ENCODE measurements around the gene UNC13B. TPM values are rescaled to one million over a fixed set of nuclear protein-coding genes. Genes with fewer than 3 reads are reported as not detected.

UNC13B gene
- total and polyA plus RNA-seq, 7 donors = 14.6 to 25.6 (median 20.5) TPM

DNA sequence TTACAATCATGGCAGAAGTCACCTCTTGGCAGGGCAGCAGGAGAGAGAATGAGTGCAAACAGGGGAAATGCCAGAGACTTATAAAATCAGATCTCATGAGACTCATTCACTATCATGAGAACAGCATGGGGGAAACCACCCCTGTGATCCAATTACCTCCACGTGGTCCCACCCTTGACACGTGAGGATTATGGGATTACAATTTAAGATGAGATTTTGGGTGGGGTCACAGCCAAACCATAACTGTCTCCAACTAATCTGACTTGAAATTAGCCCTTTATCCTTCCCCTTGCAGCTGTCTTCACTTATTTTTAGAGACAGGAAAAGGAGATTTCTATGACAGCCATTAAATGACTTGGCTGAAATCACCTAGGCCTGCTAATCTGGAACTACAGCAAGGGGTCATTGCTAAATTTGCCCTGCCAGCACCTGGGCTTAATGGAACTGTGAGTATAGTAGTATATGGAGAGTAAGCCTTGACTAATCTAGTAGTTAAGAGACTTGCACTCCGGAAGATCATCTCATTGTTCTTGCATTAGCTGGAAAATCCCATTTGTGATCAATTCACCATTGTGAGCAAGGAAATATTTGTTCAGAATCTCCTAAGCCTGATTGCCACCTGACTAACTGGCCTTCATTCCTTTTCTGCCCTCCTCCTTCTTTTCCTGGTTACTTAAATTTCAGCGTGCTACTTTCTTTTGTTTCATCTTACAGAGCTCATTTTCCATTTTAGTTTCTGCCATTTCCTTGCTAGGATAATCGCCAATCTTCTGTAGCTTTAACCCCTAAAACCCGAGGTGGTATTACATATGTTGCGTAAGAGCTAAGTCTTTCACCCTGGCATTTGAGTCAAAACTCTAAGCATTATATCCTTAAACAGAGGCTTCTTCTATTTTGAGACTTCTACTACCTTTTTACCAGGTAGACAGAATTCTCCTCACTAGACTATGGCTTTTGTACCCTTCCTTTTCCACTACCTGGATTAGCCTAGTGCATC lies 262.8 kb downstream of the UNC13B start:
- WGBS, 2 donors = 78 to 80% methylated on average over 7 of the region's 7 CpGs

DNA sequence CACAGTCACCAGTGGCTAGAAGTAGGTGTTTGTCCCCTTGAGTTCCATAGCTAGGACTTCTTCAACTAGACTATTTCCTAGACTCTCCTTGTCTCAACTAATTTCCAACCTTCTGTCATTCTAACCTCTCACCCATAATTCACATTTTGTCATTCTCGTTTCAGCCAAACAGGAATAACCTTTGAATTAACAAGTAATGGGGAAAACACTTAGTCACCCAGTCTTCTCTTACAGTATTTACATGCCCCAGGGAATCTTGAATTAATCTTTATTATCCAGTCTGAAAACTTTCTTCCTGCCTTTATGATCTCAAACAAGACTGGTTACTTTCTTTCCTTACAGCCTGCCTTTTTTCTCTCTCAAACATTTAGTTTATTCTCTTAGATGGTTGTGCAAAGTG lies 264.8 kb downstream of the UNC13B start:
- Histone ChIP-seq H3K27me3 (no peaks in the 10 kb centered on the region), H3K9me3 (peaks cover 0 to 7% (median 0%) of the 10 kb centered on the region in 4 donors), H3K4me3 (no peak overlapping the region), H3K36me3 (no peaks in the 10 kb centered on the region), H3K4me1 (no peaks in the 10 kb centered on the region), H3K27ac (no peak overlapping the region)
- 14 to 61% methylated on average over 1 of the region's 1 CpG for WGBS, 2 donors
- TF ChIP-seq POLR2A (IDR thresholded peaks at IDR 0.05) = no peak
- TF ChIP-seq, protein P1, sequence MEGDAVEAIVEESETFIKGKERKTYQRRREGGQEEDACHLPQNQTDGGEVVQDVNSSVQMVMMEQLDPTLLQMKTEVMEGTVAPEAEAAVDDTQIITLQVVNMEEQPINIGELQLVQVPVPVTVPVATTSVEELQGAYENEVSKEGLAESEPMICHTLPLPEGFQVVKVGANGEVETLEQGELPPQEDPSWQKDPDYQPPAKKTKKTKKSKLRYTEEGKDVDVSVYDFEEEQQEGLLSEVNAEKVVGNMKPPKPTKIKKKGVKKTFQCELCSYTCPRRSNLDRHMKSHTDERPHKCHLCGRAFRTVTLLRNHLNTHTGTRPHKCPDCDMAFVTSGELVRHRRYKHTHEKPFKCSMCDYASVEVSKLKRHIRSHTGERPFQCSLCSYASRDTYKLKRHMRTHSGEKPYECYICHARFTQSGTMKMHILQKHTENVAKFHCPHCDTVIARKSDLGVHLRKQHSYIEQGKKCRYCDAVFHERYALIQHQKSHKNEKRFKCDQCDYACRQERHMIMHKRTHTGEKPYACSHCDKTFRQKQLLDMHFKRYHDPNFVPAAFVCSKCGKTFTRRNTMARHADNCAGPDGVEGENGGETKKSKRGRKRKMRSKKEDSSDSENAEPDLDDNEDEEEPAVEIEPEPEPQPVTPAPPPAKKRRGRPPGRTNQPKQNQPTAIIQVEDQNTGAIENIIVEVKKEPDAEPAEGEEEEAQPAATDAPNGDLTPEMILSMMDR (IDR thresholded peaks at IDR 0.05) = no peak
- no peak for TF ChIP-seq POLR2AphosphoS5 (IDR thresholded peaks at IDR 0.05)
- no peak for TF ChIP-seq EP300 (IDR thresholded peaks at IDR 0.05)
- no peak for DNase-seq
- intact Hi-C loops (cut with DNase I) = no loop called here

More for the DNA sequence above, 262.8 kb downstream of the UNC13B start:
- Histone ChIP-seq H3K27me3 (no peaks in the 10 kb centered on the region), H3K36me3 (no peaks in the 10 kb centered on the region), H3K4me3 (no peak overlapping the region), H3K9me3 (peaks cover 0 to 7% (median 0%) of the 10 kb centered on the region in 4 donors), H3K27ac (no peak overlapping the region), H3K4me1 (no peaks in the 10 kb centered on the region)
- no peak for DNase-seq
- TF ChIP-seq EP300 (IDR thresholded peaks at IDR 0.05) = no peak
- no peak for TF ChIP-seq POLR2AphosphoS5 (IDR thresholded peaks at IDR 0.05)
- TF ChIP-seq, protein P1 (IDR thresholded peaks at IDR 0.05) = no peak
- no peak for TF ChIP-seq POLR2A (IDR thresholded peaks at IDR 0.05)
- intact Hi-C loops (cut with DNase I) = no loop called here

DNA sequence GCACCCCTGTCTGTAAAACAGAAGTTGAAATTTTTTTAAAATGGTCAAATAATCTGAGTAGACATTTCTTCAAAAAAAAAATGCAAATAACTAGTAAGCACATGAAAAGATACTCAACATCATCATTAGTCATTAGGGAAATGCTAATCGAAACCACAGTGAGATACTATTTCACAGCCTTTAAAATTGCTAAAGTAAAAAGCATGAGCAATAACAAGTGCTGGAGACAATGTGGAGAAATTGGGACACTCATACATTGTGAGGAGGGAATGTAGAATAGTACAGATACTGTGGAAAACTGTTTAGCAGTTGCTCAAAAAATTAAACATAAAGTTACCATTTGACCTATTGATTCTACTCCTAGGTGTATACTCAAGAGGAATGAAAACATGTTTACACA lies 269.7 kb downstream of the UNC13B start:
- 93 to 95% methylated on average over 1 of the region's 1 CpG for WGBS, 2 donors
- Histone ChIP-seq H3K4me3 (no peak overlapping the region), H3K9me3 (peaks cover 0 to 7% (median 0%) of the 10 kb centered on the region in 4 donors), H3K4me1 (no peaks in the 10 kb centered on the region), H3K27me3 (no peaks in the 10 kb centered on the region), H3K27ac (no peak overlapping the region), H3K36me3 (no peaks in the 10 kb centered on the region)
- intact Hi-C loops (cut with DNase I) = no loop called here
- no peak for DNase-seq
- TF ChIP-seq POLR2AphosphoS5 (IDR thresholded peaks at IDR 0.05) (no peak), EP300 (IDR thresholded peaks at IDR 0.05) (no peak), POLR2A (IDR thresholded peaks at IDR 0.05) (no peak)
- TF ChIP-seq, protein P1 (IDR thresholded peaks at IDR 0.05) = no peak

DNA sequence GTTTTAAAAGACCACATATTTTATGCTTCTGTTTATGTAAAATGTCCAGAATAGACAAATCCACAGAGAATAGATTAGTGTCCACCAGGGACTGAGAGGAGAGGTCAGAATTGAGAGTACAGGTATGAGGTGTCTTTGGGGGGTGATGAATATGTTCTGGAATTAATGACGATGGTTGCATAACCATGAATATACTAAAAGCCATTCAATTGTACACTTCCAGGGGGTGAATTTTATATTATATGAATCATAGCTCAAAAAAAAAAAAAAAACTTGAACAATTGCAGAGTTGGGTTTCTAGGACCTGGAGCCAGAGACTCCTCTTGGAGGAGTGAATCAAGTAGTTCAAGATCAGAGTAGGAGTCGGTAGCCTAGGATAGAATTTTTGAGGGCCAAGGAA lies 270.3 kb downstream of the UNC13B start:
- TF ChIP-seq POLR2AphosphoS5 (IDR thresholded peaks at IDR 0.05) (no peak), POLR2A (IDR thresholded peaks at IDR 0.05) (no peak), EP300 (IDR thresholded peaks at IDR 0.05) (no peak)
- TF ChIP-seq, protein P1 (IDR thresholded peaks at IDR 0.05) = no peak
- intact Hi-C loops (cut with DNase I) = no loop called here
- 91 to 95% methylated on average over 2 of the region's 2 CpGs for WGBS, 2 donors

More for the DNA sequence above, 270.3 kb downstream of the UNC13B start:
- H3K4me3 ChIP-seq = no peak overlapping the region
- H3K4me1 ChIP-seq = no peaks in the 10 kb centered on the region
- H3K9me3 ChIP-seq = peaks cover 0 to 7% (median 0%) of the 10 kb centered on the region in 4 donors
- DNase-seq = no peak
- no peaks in the 10 kb centered on the region for H3K36me3 ChIP-seq
- no peaks in the 10 kb centered on the region for H3K27me3 ChIP-seq
- H3K27ac ChIP-seq = no peak overlapping the region

All from sigmoid colon (tissue), 7 donors.